Chondrocyte (in vitro differentiated cells): ENCODE data around the gene PARD3B. TPM values are rescaled to one million over a fixed set of nuclear protein-coding genes. Genes with fewer than 3 reads are reported as not detected.

Experiments used
- DNase-seq: peaks from one replicate; pipeline ENCODE4 v3.0.0; 2021; ENCODE audit warnings: mixed read lengths, low spot score
- H3K27ac Mint-ChIP-seq: one replicate; pipeline ENCODE4 v1.8.0; 2021; ENCODE audit warnings: mild to moderate bottlenecking, moderate library complexity, mixed read lengths; ENCODE audit not compliant: unreplicated experiment
- H3K27me3 Mint-ChIP-seq: 2 replicates; pipeline ENCODE4 v1.8.0; 2021; ENCODE audit warnings: low read depth, mixed read lengths
- H3K36me3 Mint-ChIP-seq: 2 replicates; pipeline ENCODE4 v1.8.0; 2021; ENCODE audit warnings: low read depth, mixed read lengths
- H3K4me1 Mint-ChIP-seq: 2 replicates; pipeline ENCODE4 v1.8.0; 2021; ENCODE audit warnings: low read depth, mild to moderate bottlenecking, mixed read lengths
- H3K4me3 Mint-ChIP-seq: one replicate; pipeline ENCODE4 v1.8.0; 2021; ENCODE audit warnings: mild to moderate bottlenecking, moderate library complexity, mixed read lengths; ENCODE audit not compliant: unreplicated experiment
- H3K9me3 Mint-ChIP-seq: 2 replicates; pipeline ENCODE4 v1.8.0; 2021; ENCODE audit warnings: low read depth, mixed read lengths
- CTCF ChIP-seq: fragments of 200-600 bp; sonication (generic); IDR thresholded peaks from 2 replicates; pipeline ENCODE4 v1.5.0; 2021; ENCODE audit warnings: antibody characterized with exemption, mild to moderate bottlenecking, moderate library complexity
- total RNA-seq: library from RNA; stranded (reverse); gene quantifications from 3 replicates; pipeline ENCODE4 v1.2.1, GENCODE V29; 2021

The PARD3B gene
- total RNA-seq, 1 donor from 2014 or later, result 24.9 TPM

GRCh38 chr2:204754898-204755297 lies 209.6 kb downstream of the PARD3B start:
- Mint-ChIP-seq H3K36me3 (no peaks in the 10 kb centered on the region), H3K4me1 (peaks cover 36% of the 10 kb centered on the region), H3K27ac (no peak overlapping the region), H3K9me3 (no peaks in the 10 kb centered on the region), H3K4me3 (no peak overlapping the region), H3K27me3 (no peaks in the 10 kb centered on the region)
- no peak for TF ChIP-seq CTCF
- no peak for DNase-seq

GRCh38 chr2:204763974-204764703 lies 218.9 kb downstream of the PARD3B start:
- no peak for DNase-seq
- Mint-ChIP-seq H3K27ac (no peak overlapping the region), H3K4me3 (no peak overlapping the region)

GRCh38 chr2:204770735-204771134 lies 225.5 kb downstream of the PARD3B start:
- no peak for DNase-seq
- peaks cover 14% of the 10 kb centered on the region for H3K4me1 Mint-ChIP-seq

More at GRCh38 chr2:204763974-204764703, 218.9 kb downstream of the PARD3B start:
- TF ChIP-seq CTCF, result no peak
- Mint-ChIP-seq H3K27me3 (no peaks in the 10 kb centered on the region), H3K4me1 (no peaks in the 10 kb centered on the region), H3K36me3 (peaks cover 6% of the 10 kb centered on the region), H3K9me3 (peaks cover 5% of the 10 kb centered on the region)

GRCh38 chr2:204771721-204772120 lies 226.4 kb downstream of the PARD3B start:
- peaks cover 24% of the 10 kb centered on the region for H3K4me1 Mint-ChIP-seq
- no peak for DNase-seq
- no peaks in the 10 kb centered on the region for H3K36me3 Mint-ChIP-seq
- no peak overlapping the region for H3K27ac Mint-ChIP-seq
- no peaks in the 10 kb centered on the region for H3K9me3 Mint-ChIP-seq
- H3K27me3 Mint-ChIP-seq, result no peaks in the 10 kb centered on the region
- H3K4me3 Mint-ChIP-seq, result no peak overlapping the region
- no peak for TF ChIP-seq CTCF

More at GRCh38 chr2:204770735-204771134, 225.5 kb downstream of the PARD3B start:
- no peaks in the 10 kb centered on the region for H3K27me3 Mint-ChIP-seq
- H3K27ac Mint-ChIP-seq, result no peak overlapping the region
- TF ChIP-seq CTCF, result no peak
- H3K36me3 Mint-ChIP-seq, result no peaks in the 10 kb centered on the region
- no peak overlapping the region for H3K4me3 Mint-ChIP-seq
- no peaks in the 10 kb centered on the region for H3K9me3 Mint-ChIP-seq

- H3K4me3 Mint-ChIP-seq, result no peak overlapping the region
- no peaks in the 10 kb centered on the region for H3K9me3 Mint-ChIP-seq
- no peaks in the 10 kb centered on the region for H3K27me3 Mint-ChIP-seq
- no peaks in the 10 kb centered on the region for H3K36me3 Mint-ChIP-seq
- no peak for DNase-seq
- peaks cover 31% of the 10 kb centered on the region for H3K4me1 Mint-ChIP-seq
- no peak for TF ChIP-seq CTCF
- no peak overlapping the region for H3K27ac Mint-ChIP-seq
Measured at GRCh38 chr2:204772546-204772945, 227.3 kb downstream of the PARD3B start.
